ENCODE data around the gene TRIM2. TPM values are rescaled to one million over a fixed set of nuclear protein-coding genes. Genes with fewer than 3 reads are reported as not detected.

Gene TRIM2
- total RNA-seq, 1 donor = 39.8 TPM

DNA sequence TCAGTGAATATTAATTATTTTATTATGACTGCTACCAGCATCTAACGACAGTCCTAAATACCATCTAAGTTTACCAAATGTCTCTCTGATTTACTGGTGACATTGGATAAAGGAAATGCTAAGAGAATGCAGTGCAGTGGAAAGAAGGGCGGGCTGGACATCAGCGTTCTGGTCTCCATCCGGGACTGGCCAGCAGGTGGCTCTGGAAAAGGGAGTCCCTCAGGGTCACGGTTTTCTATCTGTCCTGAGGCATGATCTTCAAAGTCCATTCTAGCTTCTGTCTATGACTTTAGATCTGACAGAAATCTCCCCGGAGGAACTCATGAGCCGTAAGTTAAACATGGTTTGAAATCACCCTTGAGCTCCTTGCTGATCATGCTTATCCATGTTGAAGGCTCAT, 3.3 kb downstream of the TRIM2 start:
- H3K79me2 ChIP-seq (ENCODE audit: insufficient read depth, low read length) = no peaks in the 10 kb centered on the region
- H3K27me3 ChIP-seq (ENCODE audit: insufficient read depth, low read length) = peaks cover 6% of the 10 kb centered on the region
- no peak overlapping the region for H2AFZ ChIP-seq (ENCODE audit: low read length)
- no peak for DNase-seq (ENCODE audit: insufficient read length, low spot score, missing footprints)
- H3K4me3 ChIP-seq (ENCODE audit: insufficient read depth, low read length) = no peak overlapping the region
- H3K27ac ChIP-seq (ENCODE audit: low read depth, low read length) = no peak overlapping the region
- TF ChIP-seq, protein P1, sequence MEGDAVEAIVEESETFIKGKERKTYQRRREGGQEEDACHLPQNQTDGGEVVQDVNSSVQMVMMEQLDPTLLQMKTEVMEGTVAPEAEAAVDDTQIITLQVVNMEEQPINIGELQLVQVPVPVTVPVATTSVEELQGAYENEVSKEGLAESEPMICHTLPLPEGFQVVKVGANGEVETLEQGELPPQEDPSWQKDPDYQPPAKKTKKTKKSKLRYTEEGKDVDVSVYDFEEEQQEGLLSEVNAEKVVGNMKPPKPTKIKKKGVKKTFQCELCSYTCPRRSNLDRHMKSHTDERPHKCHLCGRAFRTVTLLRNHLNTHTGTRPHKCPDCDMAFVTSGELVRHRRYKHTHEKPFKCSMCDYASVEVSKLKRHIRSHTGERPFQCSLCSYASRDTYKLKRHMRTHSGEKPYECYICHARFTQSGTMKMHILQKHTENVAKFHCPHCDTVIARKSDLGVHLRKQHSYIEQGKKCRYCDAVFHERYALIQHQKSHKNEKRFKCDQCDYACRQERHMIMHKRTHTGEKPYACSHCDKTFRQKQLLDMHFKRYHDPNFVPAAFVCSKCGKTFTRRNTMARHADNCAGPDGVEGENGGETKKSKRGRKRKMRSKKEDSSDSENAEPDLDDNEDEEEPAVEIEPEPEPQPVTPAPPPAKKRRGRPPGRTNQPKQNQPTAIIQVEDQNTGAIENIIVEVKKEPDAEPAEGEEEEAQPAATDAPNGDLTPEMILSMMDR (IDR thresholded peaks at IDR 0.05; ENCODE audit: extremely low read depth, low read depth, low read length) = peak; percentile 59
- peaks cover 4% of the 10 kb centered on the region for H3K4me1 ChIP-seq (ENCODE audit: insufficient read depth, low read length)
- no peak overlapping the region for H3K4me2 ChIP-seq (ENCODE audit: insufficient read depth, low read length)
- no peaks in the 10 kb centered on the region for H4K20me1 ChIP-seq (ENCODE audit: insufficient read depth, low read length)
- H3K9me3 ChIP-seq (ENCODE audit: low read depth, low read length) = no peaks in the 10 kb centered on the region
- H3K36me3 ChIP-seq (ENCODE audit: insufficient read depth, low read length) = no peaks in the 10 kb centered on the region

GRCh38 chr4:153209410-153209809, 5.2 kb downstream of the TRIM2 start:
- no peak overlapping the region for H3K4me3 ChIP-seq (ENCODE audit: insufficient read depth, low read length)
- no peak for DNase-seq (ENCODE audit: insufficient read length, low spot score, missing footprints)
- H3K9me3 ChIP-seq (ENCODE audit: low read depth, low read length) = no peaks in the 10 kb centered on the region
- H3K36me3 ChIP-seq (ENCODE audit: insufficient read depth, low read length) = no peaks in the 10 kb centered on the region
- TF ChIP-seq, protein P1 (IDR thresholded peaks at IDR 0.05; ENCODE audit: extremely low read depth, low read depth, low read length) = no peak
- no peak overlapping the region for H2AFZ ChIP-seq (ENCODE audit: low read length)
- no peaks in the 10 kb centered on the region for H4K20me1 ChIP-seq (ENCODE audit: insufficient read depth, low read length)
- no peaks in the 10 kb centered on the region for H3K79me2 ChIP-seq (ENCODE audit: insufficient read depth, low read length)
- no peak overlapping the region for H3K27ac ChIP-seq (ENCODE audit: low read depth, low read length)
- no peaks in the 10 kb centered on the region for H3K4me1 ChIP-seq (ENCODE audit: insufficient read depth, low read length)
- H3K4me2 ChIP-seq (ENCODE audit: insufficient read depth, low read length) = no peak overlapping the region
- H3K27me3 ChIP-seq (ENCODE audit: insufficient read depth, low read length) = peaks cover 9% of the 10 kb centered on the region

- Histone ChIP-seq H3K27ac (ENCODE audit: low read depth, low read length) (no peak overlapping the region), H3K4me1 (ENCODE audit: insufficient read depth, low read length) (no peaks in the 10 kb centered on the region), H4K20me1 (ENCODE audit: insufficient read depth, low read length) (no peaks in the 10 kb centered on the region), H3K27me3 (ENCODE audit: insufficient read depth, low read length) (peaks cover 20% of the 10 kb centered on the region), H3K9me3 (ENCODE audit: low read depth, low read length) (no peaks in the 10 kb centered on the region), H3K79me2 (ENCODE audit: insufficient read depth, low read length) (no peaks in the 10 kb centered on the region), H3K4me2 (ENCODE audit: insufficient read depth, low read length) (no peak overlapping the region), H2AFZ (ENCODE audit: low read length) (no peak overlapping the region), H3K4me3 (ENCODE audit: insufficient read depth, low read length) (no peak overlapping the region), H3K36me3 (ENCODE audit: insufficient read depth, low read length) (no peaks in the 10 kb centered on the region)
- TF ChIP-seq, protein P1 (IDR thresholded peaks at IDR 0.05; ENCODE audit: extremely low read depth, low read depth, low read length) = no peak
- no peak for DNase-seq (ENCODE audit: insufficient read length, low spot score, missing footprints)
Observed at GRCh38 chr4:153210727-153211126, 6.5 kb downstream of the TRIM2 start.

GRCh38 chr4:153211986-153212728, 7.9 kb downstream of the TRIM2 start:
- no peak overlapping the region for H3K4me2 ChIP-seq (ENCODE audit: insufficient read depth, low read length)
- DNase-seq (ENCODE audit: insufficient read length, low spot score, missing footprints) = no peak
- H3K9me3 ChIP-seq (ENCODE audit: low read depth, low read length) = no peaks in the 10 kb centered on the region
- H3K79me2 ChIP-seq (ENCODE audit: insufficient read depth, low read length) = no peaks in the 10 kb centered on the region
- H3K4me3 ChIP-seq (ENCODE audit: insufficient read depth, low read length) = no peak overlapping the region
- no peaks in the 10 kb centered on the region for H3K36me3 ChIP-seq (ENCODE audit: insufficient read depth, low read length)
- H4K20me1 ChIP-seq (ENCODE audit: insufficient read depth, low read length) = no peaks in the 10 kb centered on the region
- H3K27ac ChIP-seq (ENCODE audit: low read depth, low read length) = no peak overlapping the region
- no peaks in the 10 kb centered on the region for H3K4me1 ChIP-seq (ENCODE audit: insufficient read depth, low read length)
- no peak overlapping the region for H2AFZ ChIP-seq (ENCODE audit: low read length)
- TF ChIP-seq, protein P1 (IDR thresholded peaks at IDR 0.05; ENCODE audit: extremely low read depth, low read depth, low read length) = no peak
- H3K27me3 ChIP-seq (ENCODE audit: insufficient read depth, low read length) = peaks cover 28% of the 10 kb centered on the region
